Caco-2 (cell line): ENCODE results near the gene GPRC5D. TPM values are rescaled to one million over a fixed set of nuclear protein-coding genes. Genes with fewer than 3 reads are reported as not detected.
A peak's percentile ranks its signal among the peaks of the same experiment; 100 is the strongest.

Experiments used
- BruUV-seq: library from RNA; stranded (reverse); fragments of 400-500 nt; replicated peaks from 2 replicates; lab custom pipeline; 2021; lab: Mats Ljungman, UMichigan
- CTCF ChIA-PET: fragments of 300-600 bp; sonication (Branson Sonifier 250); formaldehyde crosslinking; loops from one replicate; lab custom pipeline; 2022; ENCODE audit warnings: antibody characterized with exemption; lab: Charles Lee
- POLR2A ChIA-PET: fragments of 300-600 bp; sonication (Branson Sonifier 250); formaldehyde crosslinking; loops from one replicate; lab custom pipeline; 2022; ENCODE audit warnings: antibody characterized with exemption; lab: Charles Lee
- DNase-seq, 2 experiments: peaks; one replicate each; pipeline versions ENCODE4 v3.0.0 to v3.0.0-alpha.2; 2020 to 2022
- H3K27me3 ChIP-seq: replicated peaks from 2 replicates; pipeline ENCODE4 v1.6.0; 2011; ENCODE audit warnings: low read length; ENCODE audit not compliant: control insufficient read depth, insufficient read depth
- H3K36me3 ChIP-seq: 2 replicates; pipeline ENCODE4 v1.5.1; 2011; ENCODE audit warnings: low read length; ENCODE audit not compliant: control insufficient read depth, insufficient read depth
- H3K4me1 ChIP-seq: fragments of 250-450 bp; sonication (Bioruptor Pico); 2 replicates; pipeline ENCODE4 v1.5.1; 2020; ENCODE audit warnings: mild to moderate bottlenecking
- H3K4me3 ChIP-seq: 2 replicates; pipeline ENCODE4 v1.5.1; 2011; ENCODE audit warnings: low read depth, mild to moderate bottlenecking, control low read depth, low read length
- H3K9me3 ChIP-seq: fragments of 250-450 bp; sonication (Bioruptor Pico); 2 replicates; pipeline ENCODE4 v1.5.1; 2020; ENCODE audit warnings: mild to moderate bottlenecking, moderate library complexity
- H3K27ac Mint-ChIP-seq: one replicate; pipeline ENCODE4 v1.8.0; 2022; ENCODE audit warnings: mixed read lengths; ENCODE audit not compliant: unreplicated experiment
- H3K27me3 Mint-ChIP-seq: one replicate; pipeline ENCODE4 v1.8.0; 2022; ENCODE audit warnings: mixed read lengths; ENCODE audit not compliant: insufficient read depth, unreplicated experiment
- H3K36me3 Mint-ChIP-seq: one replicate; pipeline ENCODE4 v1.8.0; 2022; ENCODE audit warnings: mild to moderate bottlenecking, mixed read lengths; ENCODE audit not compliant: insufficient read depth, unreplicated experiment
- H3K4me1 Mint-ChIP-seq: one replicate; pipeline ENCODE4 v1.8.0; 2022; ENCODE audit warnings: low read depth, mixed read lengths; ENCODE audit not compliant: unreplicated experiment
- H3K4me3 Mint-ChIP-seq: one replicate; pipeline ENCODE4 v1.8.0; 2022; ENCODE audit warnings: mild to moderate bottlenecking, moderate library complexity, mixed read lengths; ENCODE audit not compliant: unreplicated experiment
- H3K9me3 Mint-ChIP-seq: one replicate; pipeline ENCODE4 v1.8.0; 2022; ENCODE audit warnings: mixed read lengths; ENCODE audit not compliant: unreplicated experiment
- CTCF ChIP-seq, 2 experiments: fragments of 200-600 bp in 1 of 2; IDR thresholded peaks; 1 replicate in 1 of 2; 2 replicates in 1 of 2; pipeline versions ENCODE4 v1.5.1 to v1.8.0; 2011 to 2022; ENCODE audit warnings: antibody characterized with exemption in 1 of 2, control low read depth in 1 of 2, inconsistent platforms in 1 of 2, low read depth in 1 of 2, low read length in 1 of 2, mild to moderate bottlenecking in 1 of 2, moderate library complexity in 1 of 2; ENCODE audit not compliant: insufficient read depth in 1 of 2, severe bottlenecking in 1 of 2, unreplicated experiment in 1 of 2
- intact Hi-C: fragments of 100-400 bp; cut with micrococcal nuclease; formaldehyde crosslinking; loops from one replicate; pipeline ENCODE4 v1.10.0; 2022; ENCODE audit not compliant: unreplicated experiment
- total RNA-seq: library from RNA; stranded (reverse); gene quantifications from 2 replicates; pipeline ENCODE4 v1.2.3, GENCODE V29; 2022

GPRC5D gene
- total RNA-seq, 1 experiment from 2014 or later: not detected

GRCh38 chr12:12896260-12896659, 55.7 kb downstream of the GPRC5D start:
- Histone ChIP-seq H3K36me3 (no peaks in the 10 kb centered on the region), H3K4me3 (no peak overlapping the region), H3K4me1 (peaks cover 40% of the 10 kb centered on the region), H3K27me3 (no peaks in the 10 kb centered on the region), H3K9me3 (no peaks in the 10 kb centered on the region)
- Mint-ChIP-seq H3K9me3 (no peaks in the 10 kb centered on the region), H3K27me3 (no peaks in the 10 kb centered on the region), H3K4me3 (no peak overlapping the region), H3K36me3 (peaks cover 37% of the 10 kb centered on the region), H3K4me1 (peaks cover 48% of the 10 kb centered on the region), H3K27ac (no peak overlapping the region)
- no peak for DNase-seq
- no peak for TF ChIP-seq CTCF (IDR thresholded peaks at IDR 0.05; ENCODE audit: insufficient read depth in 1 of 2, low read depth in 1 of 2, low read length in 1 of 2, severe bottlenecking in 1 of 2, unreplicated experiment in 1 of 2)
- BruUV-seq: no TSS peak
- POLR2A ChIA-PET: interaction anchor here (0.7 kb wide), 1 partner anchor 24 kb away, joined by 3 read pairs; no protein-coding TSS in a partner anchor
- intact Hi-C loops: no loop called here
- CTCF ChIA-PET: interaction anchor here (0.6 kb wide), 1 partner anchor 100 kb away, joined by 3 read pairs; no protein-coding TSS in a partner anchor

- Histone ChIP-seq H3K4me1 (peaks cover 30% of the 10 kb centered on the region), H3K9me3 (no peaks in the 10 kb centered on the region), H3K36me3 (no peaks in the 10 kb centered on the region), H3K27me3 (no peaks in the 10 kb centered on the region), H3K4me3 (peak overlapping the region; percentile 56; the same call in 1 of the 2 replicates)
- Mint-ChIP-seq H3K36me3 (peaks cover 37% of the 10 kb centered on the region), H3K27me3 (no peaks in the 10 kb centered on the region), H3K4me1 (peaks cover 46% of the 10 kb centered on the region), H3K27ac (no peak overlapping the region), H3K9me3 (no peaks in the 10 kb centered on the region), H3K4me3 (peak overlapping the region; percentile 83)
- intact Hi-C loops: no loop called here
- no peak for DNase-seq
- CTCF ChIA-PET: interaction anchor here (0.6 to 3.6 kb wide), 2 partner anchors 9 to 56 kb away, joined by 3 to 59 read pairs; no protein-coding TSS in a partner anchor
- POLR2A ChIA-PET: interaction anchor here (3.2 kb wide), 1 partner anchor 21 kb away, joined by 31 read pairs; no protein-coding TSS in a partner anchor
- no peak for TF ChIP-seq CTCF (IDR thresholded peaks at IDR 0.05; ENCODE audit: insufficient read depth in 1 of 2, low read depth in 1 of 2, low read length in 1 of 2, severe bottlenecking in 1 of 2, unreplicated experiment in 1 of 2)
- no TSS peak for BruUV-seq
Measured at GRCh38 chr12:12893438-12893837, 58.5 kb downstream of the GPRC5D start.

- no peaks in the 10 kb centered on the region for H3K27me3 ChIP-seq
- Mint-ChIP-seq H3K9me3 (no peaks in the 10 kb centered on the region), H3K36me3 (peaks cover 37% of the 10 kb centered on the region), H3K27me3 (no peaks in the 10 kb centered on the region), H3K4me3 (peak overlapping the region; percentile 83), H3K4me1 (peaks cover 53% of the 10 kb centered on the region), H3K27ac (peak overlapping the region; percentile 67)
- DNase-seq: peak; percentile 51 to 69
- POLR2A ChIA-PET: interaction anchor here (0.5 to 3.2 kb wide), 3 partner anchors 21 to 112 kb away, joined by 3 to 31 read pairs (median 4); no protein-coding TSS in a partner anchor
- peak overlapping the region; percentile 56 for H3K4me3 ChIP-seq
- CTCF ChIA-PET: interaction anchor here (0.6 to 3.6 kb wide), 2 partner anchors 8 to 55 kb away, joined by 3 to 59 read pairs; no protein-coding TSS in a partner anchor
- no peak for TF ChIP-seq CTCF (IDR thresholded peaks at IDR 0.05; ENCODE audit: insufficient read depth in 1 of 2, low read depth in 1 of 2, low read length in 1 of 2, severe bottlenecking in 1 of 2, unreplicated experiment in 1 of 2)
- no TSS peak for BruUV-seq
- H3K4me1 ChIP-seq: peaks cover 26% of the 10 kb centered on the region
- H3K9me3 ChIP-seq: no peaks in the 10 kb centered on the region
- intact Hi-C loops: no loop called here
- H3K36me3 ChIP-seq: no peaks in the 10 kb centered on the region
Measured at GRCh38 chr12:12892681-12893141, 59.3 kb downstream of the GPRC5D start.
